SW480 (cell line): Measurements from ENCODE around the gene FUCA2.
"Not testable (repeated sequence)": the region's sequence is repeated elsewhere in the genome, so short reads cannot be mapped to it uniquely, and the experiment has no call there.

Experiments used
- DNase-seq: peaks from one replicate; pipeline ENCODE4 v3.0.0-alpha.2; 2016; ENCODE audit warnings: low spot score

Gene FUCA2

GRCh38 chr6:143536461-143536865 is 24.9 kb upstream of the FUCA2 start:
- DNase-seq = peak; percentile 50

DNA sequence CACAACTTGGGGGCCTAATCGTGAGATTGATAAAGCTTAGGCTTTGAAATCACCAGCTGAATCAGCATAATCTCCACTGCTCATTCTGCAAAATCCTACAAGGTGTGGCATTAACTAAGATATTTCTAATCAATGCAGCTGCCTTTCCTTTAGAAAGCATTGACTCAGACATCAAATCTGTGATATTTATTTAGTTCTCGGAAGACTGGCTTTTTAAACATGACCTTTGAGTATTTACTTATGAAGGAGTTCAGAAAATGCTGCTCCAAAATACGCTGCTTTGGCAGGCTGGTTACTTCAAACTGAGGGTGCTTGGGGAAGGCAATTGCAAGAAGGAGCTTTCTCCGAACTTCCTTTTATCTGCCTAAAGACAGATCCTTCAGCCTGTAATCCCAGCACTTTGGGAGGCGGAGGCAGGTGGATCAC is 23.7 kb upstream of the FUCA2 start:
- no peak for DNase-seq

DNA sequence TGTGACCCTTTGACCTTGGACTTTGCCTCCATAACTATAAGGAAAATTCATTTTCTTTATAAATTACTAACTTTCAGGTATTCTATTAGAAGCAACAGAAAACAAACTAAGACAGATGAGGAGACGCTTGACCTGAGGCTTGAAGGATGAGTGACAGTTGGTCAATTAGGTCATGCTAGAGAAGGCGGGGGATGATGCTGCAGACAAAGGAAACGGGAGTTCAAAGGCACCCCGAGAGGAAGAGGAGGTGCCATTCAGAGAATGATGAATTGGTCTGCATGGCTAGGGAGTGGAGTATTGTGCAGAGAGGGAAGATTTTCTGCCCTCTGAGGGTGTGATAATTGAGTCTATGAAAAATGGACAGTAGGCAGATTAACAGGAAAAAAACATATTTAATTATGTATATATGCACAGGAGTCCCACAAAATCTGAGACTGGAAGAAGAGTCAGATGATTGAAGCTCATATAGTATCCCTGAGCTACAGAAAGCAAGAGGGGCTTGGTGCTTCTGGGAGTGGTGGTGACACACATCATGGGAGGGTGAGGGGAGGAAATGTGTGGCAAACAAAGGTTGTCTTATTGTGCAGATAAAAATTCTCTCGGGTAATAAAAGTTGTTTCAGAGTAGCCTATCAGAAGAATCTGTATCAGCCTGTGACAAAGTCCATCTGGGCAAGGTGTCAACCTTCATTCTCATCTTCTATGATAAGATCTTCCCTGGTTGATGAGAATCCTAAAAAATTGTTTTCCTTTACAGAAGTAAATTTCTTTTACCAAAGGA is 20.4 kb upstream of the FUCA2 start:
- no peak for DNase-seq

GRCh38 chr6:143529095-143529494 is 17.6 kb upstream of the FUCA2 start:
- DNase-seq = no peak

DNA sequence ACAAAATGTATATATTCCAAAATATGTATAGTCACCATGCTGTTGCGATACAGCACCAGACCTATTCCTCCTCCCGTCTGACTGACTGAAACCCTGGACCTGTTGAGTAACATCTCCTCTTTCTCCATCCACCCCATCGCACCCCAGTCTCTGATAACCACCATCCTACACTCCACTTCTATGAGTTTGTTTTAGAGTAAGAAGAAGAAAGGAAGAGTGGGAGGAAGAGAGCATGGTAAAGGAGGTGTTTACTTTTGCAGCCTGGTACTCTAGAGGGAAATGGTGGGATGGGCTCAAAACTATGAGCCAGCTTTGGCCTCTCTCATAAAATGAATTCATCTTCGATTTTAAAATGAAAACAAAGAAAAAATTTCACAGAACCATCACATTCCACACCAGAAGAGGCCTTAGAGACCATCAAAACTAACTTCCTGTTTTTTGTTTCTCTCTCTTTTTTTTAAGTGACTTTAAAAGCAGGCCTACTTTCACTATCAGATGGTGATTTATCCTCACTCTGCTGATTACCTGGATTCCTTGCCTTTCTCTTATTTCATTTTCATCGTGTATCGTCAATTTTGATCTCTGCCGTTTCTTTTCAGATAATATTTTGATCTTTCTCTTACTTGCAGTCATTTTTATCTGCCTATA is 16.8 kb upstream of the FUCA2 start:
- no peak for DNase-seq

DNA sequence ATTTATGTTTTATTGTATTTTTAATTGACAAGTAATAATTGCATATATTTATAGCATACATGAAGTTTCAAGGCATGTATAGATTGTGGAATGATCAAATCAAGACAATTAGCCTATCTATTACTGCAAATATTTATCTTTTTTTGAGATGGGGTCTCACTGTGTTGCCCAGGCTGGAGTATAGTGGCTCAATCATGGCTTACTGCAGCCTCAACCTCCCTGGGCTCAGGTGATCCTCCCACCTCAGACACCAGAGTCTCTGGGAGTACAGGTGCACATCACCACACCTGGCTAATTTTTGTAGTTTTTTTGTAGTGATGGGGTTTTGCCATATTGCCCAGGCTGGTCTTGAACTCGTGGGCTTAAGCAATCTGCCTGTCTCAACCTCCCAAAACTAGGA is 16.2 kb upstream of the FUCA2 start:
- DNase-seq = no peak

DNA sequence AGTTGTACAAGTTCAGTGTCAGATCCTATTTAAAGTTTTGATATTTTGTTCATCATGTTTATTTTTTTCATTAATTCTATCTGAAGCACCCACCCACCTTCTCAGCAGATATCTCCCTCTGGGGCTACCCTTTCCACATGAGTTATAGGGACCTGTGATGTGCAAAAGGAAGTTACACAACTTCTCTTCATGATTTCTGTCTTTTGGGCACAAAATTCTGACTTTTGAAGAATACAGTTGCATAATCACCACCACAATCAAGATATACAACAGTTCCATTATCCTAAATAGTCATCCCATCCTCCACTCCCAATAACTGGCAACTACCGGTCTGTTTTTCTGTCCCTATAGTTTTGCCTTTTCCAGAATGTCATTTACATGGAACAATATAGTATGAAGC is 13.8 kb upstream of the FUCA2 start:
- DNase-seq = no peak

GRCh38 chr6:143522039-143522600 is 10.6 kb upstream of the FUCA2 start:
- DNase-seq = no peak

DNA sequence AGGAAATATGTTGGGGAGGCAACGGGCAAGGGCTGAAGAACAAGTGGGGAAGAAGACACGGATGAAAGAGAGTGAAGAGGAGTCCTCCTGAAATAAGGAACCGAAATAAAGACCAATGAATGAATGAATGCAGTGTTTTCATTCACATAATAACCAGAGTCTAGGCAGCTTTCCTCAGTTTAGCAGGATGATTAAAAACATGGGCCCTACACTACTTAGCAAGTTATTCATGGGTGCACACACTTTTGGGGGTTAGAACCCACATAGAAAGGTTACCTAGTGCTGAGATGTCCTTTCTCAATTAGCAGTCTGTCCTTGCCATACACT is 5.9 kb upstream of the FUCA2 start:
- no peak for DNase-seq

DNA sequence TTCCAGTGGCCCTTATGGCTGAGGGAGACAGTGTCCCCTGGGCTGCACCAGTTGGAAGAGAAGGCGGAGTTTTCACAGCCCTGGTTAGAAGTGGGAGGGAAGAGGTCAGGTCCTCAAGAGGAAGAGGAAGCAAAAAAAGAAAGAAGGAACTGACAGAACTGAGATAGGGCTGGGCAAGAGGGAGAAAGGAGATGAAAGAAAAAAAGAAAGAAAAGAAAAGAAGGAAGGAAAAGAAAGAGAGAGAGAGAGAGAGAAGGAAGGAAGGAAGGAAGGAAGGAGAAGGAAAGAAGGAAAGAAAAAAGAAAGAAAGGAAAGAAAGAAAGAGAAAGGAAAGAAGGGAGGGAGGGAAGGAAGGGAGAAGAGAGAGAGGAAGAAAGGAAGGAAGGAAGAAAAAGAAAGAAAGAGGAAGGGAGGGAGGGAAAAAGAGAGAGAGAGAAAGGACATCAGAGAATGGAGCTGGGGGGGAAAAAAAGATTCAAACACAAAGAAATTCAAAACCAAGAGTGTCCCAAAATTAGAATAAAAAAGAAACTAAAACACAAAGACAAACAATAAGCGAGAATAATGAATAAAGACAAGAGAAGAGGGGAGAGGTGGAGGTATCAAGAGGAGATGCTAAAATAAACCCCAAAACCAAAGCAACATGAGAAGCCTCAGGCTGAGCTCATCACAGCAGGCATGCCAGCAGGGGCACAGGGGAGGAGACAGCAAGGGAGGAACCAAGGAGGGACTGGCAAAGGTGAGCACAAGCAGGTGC is 5.3 kb upstream of the FUCA2 start:
- DNase-seq = no peak

DNA sequence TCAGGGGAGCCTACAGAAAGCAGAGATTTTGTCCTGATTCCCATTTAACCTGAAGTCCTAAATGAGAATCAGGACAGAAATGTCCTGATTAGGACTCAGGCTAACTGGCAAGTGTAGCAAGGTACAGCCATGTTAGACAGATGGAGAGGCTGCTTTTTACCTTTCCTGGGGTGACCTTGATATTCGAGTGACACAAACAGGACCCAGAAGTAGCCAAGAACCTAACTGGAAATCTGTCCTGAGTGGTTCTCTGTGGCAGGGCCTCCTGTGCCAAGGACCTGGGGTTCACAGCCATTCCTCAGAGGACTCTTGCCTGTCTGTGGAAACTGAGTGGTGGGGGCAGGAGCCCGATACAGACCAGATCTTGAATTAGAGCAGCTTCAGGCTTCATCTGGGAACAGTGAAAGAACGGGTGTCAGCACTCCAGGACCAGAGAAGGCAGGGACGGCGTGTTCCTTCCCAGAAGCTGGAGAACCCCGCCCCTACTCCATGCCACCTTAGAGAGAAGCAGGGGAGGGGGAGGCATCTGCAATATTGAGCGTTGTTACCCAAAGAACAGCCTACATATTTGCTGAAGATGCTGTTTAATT is 4.3 kb upstream of the FUCA2 start:
- DNase-seq = no peak

GRCh38 chr6:143515061-143515760 is 3.7 kb upstream of the FUCA2 start:
- DNase-seq = no peak

DNA sequence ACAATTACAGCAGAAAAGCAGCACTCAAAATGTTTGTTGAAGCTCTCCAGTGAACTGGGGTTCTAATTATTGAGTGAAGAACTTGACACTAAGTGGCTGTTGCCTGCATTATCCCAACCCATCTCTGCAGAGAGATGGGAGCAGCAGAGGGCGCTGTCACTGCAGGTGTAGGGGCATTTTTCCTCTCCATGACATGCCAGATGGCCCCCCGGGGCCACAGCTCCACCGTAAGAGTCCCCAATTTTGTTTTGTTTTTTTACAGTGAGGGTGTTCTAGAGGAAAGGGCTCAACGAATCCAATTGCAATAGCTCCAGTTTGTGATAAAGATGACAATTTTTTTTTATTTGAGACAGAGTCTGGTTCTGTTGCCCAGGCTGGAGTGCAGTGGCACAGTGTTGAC is 1.9 kb upstream of the FUCA2 start:
- no peak for DNase-seq

DNA sequence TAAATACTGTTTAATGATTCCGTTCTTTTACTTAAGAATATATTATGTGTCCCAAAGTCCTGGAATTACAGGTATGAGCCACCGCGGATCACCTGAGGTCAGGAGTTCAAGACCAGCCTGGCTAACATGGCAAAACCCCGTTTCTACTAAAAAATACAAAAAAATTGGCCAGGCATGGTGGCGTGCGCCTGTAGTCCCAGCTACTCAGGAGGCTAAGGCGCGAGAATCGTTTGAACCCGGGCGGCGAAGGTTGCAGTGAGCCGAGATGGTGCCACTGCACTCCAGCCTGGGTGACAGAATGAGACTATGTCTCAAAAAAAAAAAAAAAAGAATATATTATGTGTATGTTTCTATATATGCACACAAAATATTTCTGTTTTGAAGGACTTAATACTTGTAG is 1.2 kb downstream of the FUCA2 start:
- not testable (repeated sequence) for DNase-seq

DNA sequence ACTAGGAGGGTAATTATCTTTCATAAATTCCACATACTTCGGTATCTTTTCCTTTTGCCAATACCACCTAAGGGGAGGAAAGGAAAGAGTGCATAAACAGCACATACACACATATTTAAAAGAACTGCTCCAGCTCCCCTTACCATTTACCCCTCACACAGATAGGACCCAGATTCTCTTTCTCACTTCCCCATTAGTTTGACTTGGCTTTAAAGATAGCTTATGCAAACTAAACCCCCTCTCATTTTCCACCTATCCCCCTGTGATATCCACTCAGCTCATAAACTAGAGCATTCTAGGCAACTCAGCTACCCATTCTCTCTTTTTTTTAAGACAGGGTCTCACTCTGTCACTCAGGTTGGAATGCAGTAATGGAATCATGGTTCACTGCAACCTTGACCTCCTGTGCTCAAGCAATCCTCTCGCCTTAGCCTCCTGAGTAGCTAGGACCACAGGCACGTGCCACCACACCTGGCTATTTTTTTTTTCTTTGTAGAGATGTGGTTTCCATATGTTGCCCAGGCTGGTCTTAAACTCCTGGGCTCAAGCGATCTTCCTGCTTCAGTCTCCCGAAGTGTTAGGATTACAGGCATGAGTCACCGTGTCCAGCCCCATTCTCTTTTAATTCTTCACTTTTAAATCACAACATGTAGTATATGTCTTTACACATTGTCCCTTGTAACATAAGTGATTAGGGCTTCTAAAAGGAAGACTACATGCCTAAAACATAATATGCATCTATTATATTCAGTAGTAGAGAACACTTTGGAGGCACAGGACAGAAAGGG is 4.0 kb downstream of the FUCA2 start:
- DNase-seq = no peak

DNA sequence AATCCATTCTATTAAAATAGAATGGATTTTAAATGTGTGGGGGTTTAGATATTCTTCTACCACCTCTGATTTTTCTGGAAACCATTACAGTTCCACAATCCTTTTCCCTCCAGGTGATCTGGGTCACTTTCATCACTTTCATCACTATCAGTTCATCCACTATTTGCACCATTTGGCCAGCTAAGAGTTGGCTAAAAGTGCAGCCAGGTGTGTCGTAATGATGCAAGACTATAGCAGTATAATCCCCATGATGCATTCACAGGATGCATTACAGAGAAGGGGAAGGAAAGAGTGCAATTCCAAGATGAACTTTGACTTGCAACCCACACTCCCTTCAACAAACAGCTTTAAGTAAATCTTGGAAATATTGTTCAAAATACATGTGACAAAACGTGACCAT is 4.9 kb downstream of the FUCA2 start:
- DNase-seq = no peak

- DNase-seq = no peak
These were observed 5.3 kb downstream of the FUCA2 start for GRCh38 chr6:143506199-143506598.

DNA sequence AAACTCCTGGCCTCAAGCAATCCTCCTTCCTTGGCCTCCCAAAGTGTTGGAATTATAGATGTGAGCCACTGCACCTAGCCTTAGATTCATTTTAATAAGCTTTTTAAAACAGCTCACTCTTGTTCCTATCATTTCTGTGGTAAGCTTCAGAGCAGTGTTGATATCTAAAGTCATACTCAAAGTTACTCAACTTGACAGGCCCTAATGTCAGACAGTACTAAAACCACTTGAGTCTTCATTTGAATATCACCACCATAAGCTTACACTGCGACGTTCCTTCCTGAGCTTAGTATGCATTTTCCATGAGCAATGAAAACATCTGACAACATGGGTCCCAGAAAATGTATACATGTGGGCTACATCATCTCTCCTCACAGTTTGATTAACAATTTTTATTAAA is 6.0 kb downstream of the FUCA2 start:
- DNase-seq = no peak

- no peak for DNase-seq
These were observed 6.4 kb downstream of the FUCA2 start for GRCh38 chr6:143505111-143505510.

DNA sequence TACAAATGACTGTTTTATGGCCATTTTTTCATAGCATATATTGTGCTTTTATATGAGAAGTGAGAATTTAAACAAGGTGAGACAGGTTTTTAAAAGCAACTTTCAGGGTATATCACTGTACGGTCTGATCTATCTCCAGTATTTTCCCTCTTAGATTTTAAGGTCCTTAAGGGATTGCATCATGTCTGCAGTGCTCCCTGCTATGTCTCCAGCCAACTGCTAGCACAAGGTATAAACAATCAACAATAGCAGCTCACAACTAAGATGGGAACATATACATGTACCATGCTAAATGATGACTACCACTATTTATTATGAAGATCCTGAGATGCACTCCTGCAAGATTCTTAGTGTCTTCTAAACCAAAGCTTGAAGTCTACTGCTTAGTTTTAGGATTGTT is 7.2 kb downstream of the FUCA2 start:
- DNase-seq = no peak

- DNase-seq = no peak
These were observed 9.7 kb downstream of the FUCA2 start for GRCh38 chr6:143501851-143502250.
